Left lobe of liver (tissue), 2 donors: ENCODE data around the gene CUEDC1. TPM values are rescaled to one million over a fixed set of nuclear protein-coding genes. Genes with fewer than 3 reads are reported as not detected.

Experiments used
- ATAC-seq: fragments of 200-7000 bp; cut with Tn5 transposase; one replicate; pipeline ENCODE4 v1.9.1; 2020; ENCODE audit warnings: mild to moderate bottlenecking, moderate library complexity
- DNase-seq: peaks from one replicate; pipeline ENCODE4 v3.0.0-alpha.2; 2020; ENCODE audit warnings: low spot score
- total RNA-seq: library from RNA; stranded (reverse); gene quantifications from one replicate; pipeline ENCODE4 v1.2.1, GENCODE V29; 2021
- donor health status: DM: no; HTN: no; CAD: no; lungs with moderate emphysema.
- donor health status: DM: no; HTN: yes; CAD: no.

Gene CUEDC1
- total RNA-seq, 1 donor from 2014 or later: 8.1 TPM

DNA sequence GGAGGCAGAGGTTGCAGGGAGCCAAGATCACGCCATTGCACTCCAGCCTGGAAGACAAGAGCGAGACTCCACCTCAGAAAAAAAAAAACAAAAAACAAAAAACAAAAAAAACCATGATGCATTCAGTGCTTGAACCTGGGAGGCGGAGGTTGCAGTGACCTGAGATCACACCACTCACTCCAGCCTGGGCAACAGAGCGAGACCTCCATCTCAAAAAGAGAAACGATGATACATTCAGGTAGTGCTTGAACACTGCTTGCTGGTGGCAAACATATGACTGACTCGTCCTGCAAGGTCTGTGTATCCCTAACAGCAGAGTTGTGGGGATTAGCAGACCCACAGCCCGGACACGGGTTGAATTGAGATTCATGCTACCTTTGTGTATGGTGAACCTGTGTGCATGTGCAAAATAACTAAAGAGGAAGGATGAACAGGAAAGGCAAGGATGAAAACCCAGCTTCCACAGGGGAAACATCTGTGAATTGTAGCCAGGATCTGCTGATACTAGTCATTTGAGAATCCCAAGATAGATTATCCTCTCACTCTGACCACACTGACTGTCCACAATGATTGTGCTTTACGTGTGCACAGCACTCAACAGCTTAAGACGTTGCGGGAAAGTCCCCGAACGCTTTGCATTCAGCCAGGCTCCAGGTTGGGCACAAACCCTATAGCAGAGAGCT lies 53.0 kb downstream of the CUEDC1 start:
- DNase-seq (no peak), ATAC-seq (no peak)

DNA sequence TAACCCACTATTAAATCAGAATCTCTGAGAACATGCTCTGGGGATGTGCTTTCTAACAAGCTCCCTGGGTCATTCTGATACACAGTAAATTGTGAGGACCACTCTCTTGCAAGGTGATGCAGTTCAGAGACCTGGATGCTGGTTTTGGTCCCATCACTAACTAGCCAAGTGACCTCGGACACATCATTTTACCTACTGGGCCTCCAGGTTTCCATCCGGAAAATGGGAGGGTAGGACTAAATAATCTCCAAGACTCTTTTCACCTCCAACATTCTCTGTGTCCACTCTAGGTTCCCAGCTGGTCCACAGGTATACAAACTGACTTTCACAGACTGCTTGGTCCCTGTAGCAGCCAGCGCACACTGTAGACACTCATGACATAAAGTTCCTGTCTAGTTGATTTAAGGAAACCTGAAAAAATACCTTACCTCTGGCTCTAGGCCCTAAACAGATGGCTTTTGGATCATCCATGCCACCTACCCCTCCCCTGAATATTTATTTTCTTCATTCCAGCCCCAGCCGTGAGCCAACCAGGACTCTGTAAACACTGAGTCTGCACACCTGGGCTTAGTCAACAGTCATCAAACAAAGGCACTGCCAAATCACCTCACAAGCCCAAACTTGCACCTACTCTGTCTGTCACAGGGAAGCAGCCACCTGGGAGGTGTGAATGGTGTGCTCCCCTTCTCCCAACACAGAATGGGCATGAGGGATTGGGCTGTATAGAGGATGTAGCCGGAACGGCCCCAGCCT lies 54.0 kb downstream of the CUEDC1 start:
- DNase-seq: peak; percentile 73
- peak; percentile 81 for ATAC-seq

DNA sequence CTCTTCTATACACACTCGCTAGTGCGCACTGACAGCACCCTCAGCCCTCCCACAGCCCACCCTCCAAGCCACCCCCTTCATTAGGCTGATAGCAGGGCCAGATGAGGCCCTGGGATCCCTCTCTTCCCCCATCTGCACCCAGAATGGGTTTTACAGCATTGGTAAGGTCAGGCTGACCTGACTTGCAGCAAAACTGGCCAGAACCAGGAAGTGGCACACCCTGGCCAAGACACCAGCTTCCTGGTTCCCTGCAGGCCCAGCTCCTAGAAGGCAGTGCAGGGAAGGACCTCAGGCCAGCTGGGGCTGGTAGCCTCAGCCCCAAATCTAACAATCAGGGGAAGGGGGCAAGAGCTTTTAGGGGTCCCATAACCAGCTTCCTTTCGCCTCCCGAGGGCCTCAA lies 55.4 kb downstream of the CUEDC1 start:
- DNase-seq (no peak), ATAC-seq (no peak)

DNA sequence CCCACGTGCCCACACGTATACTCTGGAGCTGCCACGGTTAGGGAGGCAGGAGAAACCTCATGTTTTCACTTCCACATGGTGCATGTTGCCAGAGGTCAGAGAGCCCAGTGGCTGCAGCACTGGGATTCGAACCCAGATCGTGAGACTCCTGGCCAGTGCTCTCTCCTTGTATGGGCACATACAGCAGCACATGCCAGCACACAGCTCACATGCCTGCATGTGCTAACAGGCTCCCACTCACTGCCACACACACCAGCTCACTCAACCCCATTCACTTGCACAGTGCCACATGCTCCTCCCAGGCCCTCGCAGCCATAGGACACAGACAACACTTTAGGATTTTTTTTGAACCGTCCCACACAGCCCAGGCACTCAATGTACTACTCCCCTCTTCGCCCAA lies 55.8 kb downstream of the CUEDC1 start:
- no peak for DNase-seq
- no peak for ATAC-seq

DNA sequence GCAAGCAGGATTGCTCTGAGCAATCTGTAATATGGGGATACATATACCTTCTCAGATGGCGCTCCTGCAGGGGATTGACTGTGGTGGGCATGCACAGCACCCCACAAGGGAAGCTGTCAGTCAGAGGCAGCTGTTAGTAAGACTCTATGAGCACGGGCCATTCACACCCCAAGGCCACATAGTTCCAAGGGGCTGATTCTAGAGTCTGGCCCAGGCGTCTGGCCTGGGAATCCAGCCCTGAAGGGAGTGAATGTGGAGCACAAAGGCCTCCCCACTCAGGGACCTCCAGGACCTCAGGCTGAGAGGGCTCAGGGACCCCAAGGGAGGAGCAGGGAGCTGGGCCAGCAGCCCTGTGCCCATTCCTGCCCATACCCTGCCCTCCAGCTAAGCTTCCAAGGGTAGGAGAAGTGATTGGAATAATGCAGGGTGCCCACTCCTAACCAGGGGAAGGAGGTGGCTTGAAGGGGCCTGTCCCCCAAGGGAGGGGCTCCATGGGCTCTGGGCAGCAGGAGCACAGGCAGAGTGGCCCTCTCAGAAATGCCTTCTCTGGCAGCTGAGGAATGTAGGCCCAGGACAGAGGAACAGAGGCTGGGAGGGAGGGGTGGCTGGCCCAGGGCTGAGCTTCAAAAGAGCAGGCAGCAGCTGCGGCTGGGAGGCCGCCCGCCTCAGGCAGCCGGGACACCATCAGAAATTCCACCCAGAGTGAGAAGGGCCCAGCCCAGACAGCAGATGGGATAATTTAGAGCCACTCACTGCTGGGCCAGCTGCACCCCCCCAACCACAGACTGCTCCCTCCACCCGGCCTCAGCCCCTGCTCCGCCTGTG lies 56.5 kb downstream of the CUEDC1 start:
- no peak for DNase-seq
- no peak for ATAC-seq

DNA sequence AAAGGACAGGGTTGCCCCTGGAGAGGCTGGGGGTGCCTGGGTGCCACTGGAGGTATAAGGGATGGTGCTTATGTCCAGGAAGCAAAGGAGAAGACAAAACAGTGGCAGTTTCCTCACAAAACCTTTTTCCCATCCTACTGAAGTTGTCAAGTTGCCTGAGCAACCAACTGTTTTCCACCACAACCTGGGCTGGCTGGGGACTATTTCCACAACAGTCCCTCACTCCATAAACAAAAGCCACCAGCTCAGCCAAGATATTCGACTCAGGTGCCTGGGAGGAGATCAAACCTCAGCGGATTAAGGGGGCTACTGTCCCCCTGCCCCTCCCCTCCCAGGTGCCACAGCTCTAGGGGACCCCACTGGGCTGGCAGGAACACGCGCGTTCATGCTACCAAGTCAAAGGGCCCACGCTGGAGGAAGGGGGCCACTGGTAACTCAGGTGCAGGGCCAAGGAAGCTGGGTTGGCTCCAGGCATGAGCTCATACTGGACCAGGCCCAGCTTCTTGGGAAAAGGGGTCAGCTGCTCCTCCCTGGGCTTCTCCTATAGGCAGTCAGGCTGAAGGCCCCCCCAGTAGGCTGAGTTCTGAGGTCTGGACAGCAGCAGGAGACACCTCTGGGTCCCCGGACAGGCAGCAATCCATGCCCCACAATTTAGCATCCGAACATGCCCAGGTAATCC lies 59.7 kb downstream of the CUEDC1 start:
- no peak for ATAC-seq

DNA sequence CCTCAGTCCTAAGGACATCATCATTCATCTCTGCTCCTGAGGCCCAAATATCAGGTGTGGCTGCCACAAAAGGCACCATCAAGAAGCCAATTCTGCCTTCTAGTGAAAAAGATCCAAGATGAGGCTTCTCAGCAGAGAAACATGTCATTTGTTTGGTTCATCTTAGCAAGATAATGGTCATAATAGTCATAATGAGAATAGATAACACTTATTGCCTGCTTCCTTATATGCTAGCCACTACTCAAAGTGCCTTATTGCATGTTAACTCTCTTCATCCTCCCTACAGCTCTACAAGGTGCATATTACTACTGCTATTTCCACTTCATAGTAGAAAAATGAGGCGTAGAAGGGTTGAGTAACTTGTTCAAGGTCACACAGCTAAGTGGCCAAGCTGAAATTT lies 60.4 kb downstream of the CUEDC1 start:
- ATAC-seq (no peak), DNase-seq (no peak)

More for the DNA sequence above, 59.7 kb downstream of the CUEDC1 start:
- no peak for DNase-seq

DNA sequence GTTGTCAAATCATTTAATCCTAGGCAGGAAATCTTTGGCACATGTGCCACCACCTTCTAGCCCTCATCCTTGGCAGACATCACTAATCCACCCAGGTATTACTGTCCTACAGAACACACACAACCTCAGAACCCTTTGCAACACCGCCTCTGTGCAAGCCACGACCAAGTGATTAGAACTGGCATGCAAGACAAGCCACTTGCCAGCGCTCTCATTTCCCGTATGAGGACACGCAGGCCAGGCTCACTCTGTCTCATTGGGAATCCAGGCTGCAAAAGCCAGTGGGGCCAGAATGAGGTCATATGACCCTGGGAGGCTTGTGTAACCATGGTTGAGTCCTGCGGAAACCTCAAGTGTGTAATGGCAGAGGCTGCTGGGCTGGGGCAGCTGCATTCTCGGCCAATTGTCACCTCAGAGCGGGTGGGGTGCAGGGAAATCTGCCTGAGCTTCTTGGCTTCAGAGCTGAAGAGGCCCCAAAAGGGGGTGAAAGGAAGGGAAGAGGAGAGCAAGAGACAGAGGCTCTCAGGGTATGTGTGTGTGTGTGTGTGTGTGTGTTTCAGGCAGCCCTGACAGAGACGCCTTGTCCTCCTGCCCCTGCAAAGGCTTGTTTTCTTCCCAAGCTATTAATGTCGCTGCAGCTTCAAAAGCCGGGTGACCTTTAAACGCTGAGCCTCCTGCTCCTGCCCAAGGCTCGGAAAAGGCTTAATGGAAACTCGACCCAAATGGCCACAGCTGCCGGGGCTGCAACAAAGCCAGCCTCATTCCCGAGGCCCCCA lies 62.2 kb downstream of the CUEDC1 start:
- ATAC-seq (peak; percentile 88), DNase-seq (peak; percentile 91)

DNA sequence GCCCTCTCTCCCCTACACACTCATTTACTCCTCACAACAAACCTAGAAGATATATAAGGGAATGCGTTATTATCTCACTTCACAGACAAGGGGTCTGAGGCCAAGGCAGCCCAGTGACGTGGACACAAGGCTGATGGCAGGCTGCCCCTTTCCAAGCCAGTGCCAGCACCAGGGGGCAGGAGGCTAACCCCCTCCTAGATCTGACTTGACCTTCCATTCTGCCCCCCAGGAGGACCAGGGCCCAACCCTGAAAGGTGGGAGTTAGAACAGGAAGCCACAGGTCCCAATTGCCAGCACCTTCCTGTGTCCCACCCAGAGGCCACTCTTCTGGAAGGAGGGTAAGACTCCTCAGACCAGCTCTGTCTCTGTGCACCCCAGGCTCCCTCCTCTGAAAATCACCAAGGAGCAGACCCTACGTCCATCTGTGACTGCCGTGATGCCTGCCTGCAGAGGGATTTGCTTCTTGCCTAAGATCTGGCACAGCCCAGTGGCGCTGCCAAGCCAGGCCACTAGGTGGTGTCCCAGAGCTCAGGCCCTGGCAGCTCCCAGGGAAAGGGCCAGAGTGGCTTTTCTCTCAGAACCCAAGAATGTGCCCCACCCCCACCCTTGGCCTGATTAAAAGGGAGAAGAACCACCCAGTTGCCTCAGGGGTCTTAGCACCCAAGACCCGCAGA lies 62.9 kb downstream of the CUEDC1 start:
- ATAC-seq: peak; percentile 83

DNA sequence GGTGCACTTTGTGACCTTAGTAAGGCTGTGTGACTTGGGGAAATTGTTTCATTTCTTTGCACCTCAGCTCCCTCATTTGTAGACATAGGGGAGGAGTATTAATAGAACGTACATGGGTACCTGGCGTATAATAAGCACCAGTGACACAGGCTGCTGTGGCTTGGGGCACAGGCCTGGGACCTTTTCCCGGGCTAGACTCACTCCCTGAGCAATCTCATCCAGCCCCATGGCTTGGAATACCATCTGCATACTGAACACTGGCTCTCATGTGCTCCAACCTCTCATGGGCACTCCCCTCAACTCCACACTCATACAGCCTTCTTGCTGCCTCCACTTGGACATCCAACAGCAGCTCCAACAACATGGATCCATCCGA lies 64.4 kb downstream of the CUEDC1 start:
- no peak for DNase-seq

More for the DNA sequence above, 62.9 kb downstream of the CUEDC1 start:
- DNase-seq: peak; percentile 85

DNA sequence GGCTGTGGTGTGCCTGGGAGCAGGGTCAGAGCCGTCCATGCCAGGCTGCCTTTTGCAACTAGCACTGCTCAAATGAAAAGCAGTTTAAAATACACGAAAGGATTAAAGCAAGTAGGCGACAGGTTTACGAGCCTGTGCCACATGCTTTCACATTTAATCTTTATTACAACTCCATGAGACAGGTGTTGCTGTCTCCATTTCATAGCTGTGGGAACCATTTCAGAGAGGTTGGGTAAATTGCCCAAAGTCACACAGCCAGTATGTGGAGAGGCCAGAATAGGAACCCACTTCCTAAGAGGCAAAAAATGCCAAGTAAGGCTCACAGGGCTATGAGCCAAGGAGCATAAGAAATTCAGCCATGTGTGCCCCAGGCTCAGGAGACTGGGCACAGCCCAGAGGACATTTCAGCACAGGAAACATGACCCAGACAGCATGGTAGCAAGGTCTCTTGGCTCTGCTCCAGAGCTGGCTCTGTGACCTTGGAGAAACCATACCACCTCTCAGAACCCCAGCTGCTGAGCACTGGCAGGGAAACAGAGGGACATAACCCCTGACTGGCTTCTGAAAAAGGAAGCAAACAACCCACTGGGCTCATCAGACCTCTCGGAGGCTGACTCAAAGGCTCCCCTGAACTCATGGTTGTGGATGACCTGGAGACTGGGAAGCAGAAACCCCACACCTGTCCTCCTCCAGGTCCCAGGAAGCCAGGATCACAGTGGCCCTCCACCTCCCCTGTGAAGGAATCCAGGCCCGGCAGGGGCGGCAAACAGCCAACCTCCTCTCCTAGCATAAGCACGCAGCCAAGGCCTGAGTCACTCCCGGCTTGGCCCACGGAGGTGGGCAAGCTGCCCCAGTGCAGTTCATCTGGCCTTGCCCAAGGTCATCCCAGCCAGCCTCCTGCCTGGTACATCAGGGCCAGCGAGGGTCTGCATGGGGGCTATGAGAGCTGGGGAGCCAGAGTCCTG lies 65.0 kb downstream of the CUEDC1 start:
- DNase-seq: peak; percentile 70
- ATAC-seq: peak; percentile 19

More for the DNA sequence above, 64.4 kb downstream of the CUEDC1 start:
- ATAC-seq: no peak

DNA sequence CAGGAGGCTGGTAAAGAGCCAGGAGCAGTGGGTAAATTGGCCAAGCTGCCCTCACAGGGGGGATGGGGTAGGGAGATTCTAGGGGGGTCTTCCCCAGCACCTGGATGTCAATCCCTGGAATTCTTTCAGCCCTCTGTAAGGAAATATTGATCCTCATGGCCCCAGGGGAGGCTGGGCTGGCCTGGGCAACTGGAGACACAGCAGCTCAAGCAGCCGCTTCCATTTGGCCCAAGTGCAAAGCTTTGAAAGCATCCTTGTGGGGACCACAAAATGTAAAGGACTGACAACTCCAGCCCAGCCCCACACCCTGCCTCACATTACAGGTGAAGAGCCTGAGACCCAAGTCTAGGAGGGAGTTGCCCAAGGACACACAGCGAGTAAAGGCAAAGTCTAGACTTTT lies 66.0 kb downstream of the CUEDC1 start:
- ATAC-seq: no peak
- DNase-seq: no peak

DNA sequence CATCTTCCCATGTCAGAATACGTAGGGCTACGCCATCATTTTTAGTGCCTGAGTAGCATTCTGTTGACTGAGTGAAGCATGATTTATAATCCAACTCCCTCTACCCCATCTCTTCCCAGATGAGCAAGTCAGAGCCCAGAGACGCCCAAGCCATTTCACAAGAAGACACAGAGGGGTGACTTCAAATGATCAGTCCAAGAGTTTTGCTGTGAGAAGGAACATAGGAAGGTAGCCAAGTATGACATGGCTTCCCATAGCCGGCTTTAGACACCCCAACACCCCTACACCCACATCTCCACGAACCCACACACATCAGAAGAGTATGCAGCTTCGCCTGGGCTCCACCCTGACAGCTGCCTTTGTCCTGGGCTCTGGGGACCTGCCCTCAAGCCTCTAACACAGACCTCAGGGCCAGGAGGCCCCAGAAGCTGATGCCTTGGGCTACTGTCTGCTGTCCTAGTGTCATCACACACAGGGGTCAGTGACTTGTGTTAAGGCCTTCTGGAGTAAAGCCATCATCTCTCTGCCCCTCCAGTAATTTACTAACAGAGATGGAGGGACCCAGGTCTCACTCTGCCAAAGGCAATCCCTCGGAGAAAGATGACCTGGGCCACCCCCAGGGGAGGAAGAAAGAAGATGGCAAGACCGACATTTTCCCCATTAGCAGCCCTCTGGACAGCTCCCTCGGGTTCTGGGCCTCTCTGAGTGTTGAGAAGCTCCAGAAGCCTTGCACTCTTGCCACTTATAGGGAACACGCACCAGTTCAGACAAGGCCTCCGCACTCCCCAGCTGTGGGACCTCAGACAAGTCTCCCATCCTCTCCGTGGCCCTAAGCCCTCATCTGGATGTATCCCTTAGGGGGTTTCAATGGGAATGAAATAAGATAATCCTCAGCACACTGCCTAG lies 66.6 kb downstream of the CUEDC1 start:
- no peak for ATAC-seq
- no peak for DNase-seq

DNA sequence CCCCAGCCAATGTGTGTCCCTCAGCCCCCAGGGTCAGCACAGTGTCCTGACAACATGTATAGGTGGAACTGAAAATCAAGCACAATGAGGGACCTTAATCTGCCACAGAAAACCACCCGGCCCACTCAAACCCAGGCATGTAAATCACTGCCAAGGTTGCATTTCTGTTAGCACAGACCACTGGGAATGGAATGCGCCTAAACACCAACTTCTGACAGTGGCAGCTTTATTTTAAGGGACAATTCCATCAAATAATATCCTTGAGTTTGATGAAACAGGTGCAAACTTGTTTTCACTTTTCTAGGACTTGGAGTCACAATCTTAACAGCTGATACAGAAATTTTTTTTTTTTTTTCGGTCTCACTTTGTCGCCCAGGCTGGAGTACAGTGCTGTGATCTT lies 68.1 kb downstream of the CUEDC1 start:
- DNase-seq (no peak), ATAC-seq (no peak)

DNA sequence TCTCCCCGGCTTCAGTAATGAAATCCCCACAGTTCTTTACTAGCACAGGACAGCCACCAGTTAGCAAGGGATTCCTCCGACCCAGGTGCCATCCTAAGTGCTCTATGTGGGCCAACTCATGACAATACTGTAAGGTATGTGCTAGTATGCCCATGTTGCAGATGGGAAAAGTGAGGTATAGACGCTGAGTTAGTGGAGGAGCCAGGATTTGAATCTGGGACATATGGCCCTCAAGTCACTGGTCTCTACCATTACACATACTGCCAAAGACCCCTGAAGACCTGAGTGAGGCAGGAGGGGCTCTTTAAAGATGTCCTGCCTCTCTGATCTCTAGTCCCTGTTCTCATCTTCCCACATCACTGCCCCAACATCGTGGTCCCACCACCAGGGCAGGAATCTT lies 69.2 kb downstream of the CUEDC1 start:
- ATAC-seq (no peak), DNase-seq (no peak)

DNA sequence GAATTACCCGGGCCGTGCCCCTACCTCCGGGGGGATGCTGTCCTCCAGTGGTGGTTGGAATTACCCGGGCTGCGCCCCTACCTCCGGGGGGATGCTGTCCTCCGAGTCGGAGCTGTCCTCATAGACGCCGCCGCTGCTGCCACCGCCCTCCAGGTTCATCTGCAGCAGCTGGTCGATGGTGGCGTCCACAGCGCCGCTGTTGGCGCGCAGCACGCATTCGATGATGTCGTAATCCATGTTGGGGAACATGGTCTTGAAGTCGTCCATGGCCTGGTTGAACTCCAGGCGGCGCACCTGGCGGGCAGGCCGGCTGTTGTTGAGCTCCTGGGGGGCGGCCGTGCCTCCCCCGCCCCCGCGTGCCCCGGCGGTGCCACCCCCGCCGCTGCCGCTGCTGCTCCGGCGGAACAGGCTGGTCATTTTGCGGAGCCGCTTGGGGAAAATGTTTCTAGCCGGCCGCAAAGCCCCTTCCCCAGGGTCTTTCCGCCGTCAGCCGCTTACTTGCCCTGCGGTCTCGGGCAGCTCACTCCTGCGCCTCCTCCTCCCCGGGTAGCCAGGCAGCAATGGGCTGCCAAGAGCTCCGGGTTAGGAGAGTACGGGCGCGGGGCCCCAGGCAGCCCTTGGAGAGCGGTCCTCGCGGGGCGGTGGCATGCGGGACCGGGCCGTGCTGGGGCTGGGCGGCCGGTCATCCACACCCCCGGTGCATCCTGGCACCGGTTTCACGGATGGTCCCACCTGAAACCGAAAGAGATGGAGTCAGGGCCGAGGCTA lies 69.9 kb downstream of the CUEDC1 start:
- DNase-seq (no peak), ATAC-seq (peak; percentile 58)
